GM21529 (cell line): ENCODE measurements around the gene PACSIN2.
"Not testable (repeated sequence)": the region's sequence is repeated elsewhere in the genome, so short reads cannot be mapped to it uniquely, and the experiment has no call there.

ENCODE experiments used
- ATAC-seq: cut with Tn5 transposase; IDR thresholded peaks from one replicate; pipeline ENCODE4 v1.9.1; 2021; ENCODE audit not compliant: unreplicated experiment

The PACSIN2 gene

GRCh38 chr22:42967005-42967404, 47.9 kb downstream of the PACSIN2 start:
- no peak for ATAC-seq

GRCh38 chr22:42966497-42966896, 48.5 kb downstream of the PACSIN2 start:
- ATAC-seq, result no peak

GRCh38 chr22:42964994-42965699, 49.8 kb downstream of the PACSIN2 start:
- no peak for ATAC-seq

GRCh38 chr22:42963231-42963595, 51.7 kb downstream of the PACSIN2 start:
- ATAC-seq, result no peak

GRCh38 chr22:42962295-42963230, 52.4 kb downstream of the PACSIN2 start:
- ATAC-seq, result no peak

- ATAC-seq, result no peak
Measured at GRCh38 chr22:42961810-42962209, 53.1 kb downstream of the PACSIN2 start.

GRCh38 chr22:42961400-42961690, 53.6 kb downstream of the PACSIN2 start:
- not testable (repeated sequence) for ATAC-seq

GRCh38 chr22:42960531-42961399, 54.2 kb downstream of the PACSIN2 start:
- ATAC-seq, result no peak

- no peak for ATAC-seq
Measured at GRCh38 chr22:42959576-42960509, 55.1 kb downstream of the PACSIN2 start.

GRCh38 chr22:42958937-42959336, 56.0 kb downstream of the PACSIN2 start:
- no peak for ATAC-seq

- ATAC-seq, result no peak
Measured at GRCh38 chr22:42957958-42958357, 57.0 kb downstream of the PACSIN2 start.

- no peak for ATAC-seq
Measured at GRCh38 chr22:42957544-42957943, 57.4 kb downstream of the PACSIN2 start.

- ATAC-seq, result no peak
Measured at GRCh38 chr22:42955848-42956247, 59.1 kb downstream of the PACSIN2 start.

GRCh38 chr22:42955087-42955635, 59.8 kb downstream of the PACSIN2 start:
- no peak for ATAC-seq

- not testable (repeated sequence) for ATAC-seq
Measured at GRCh38 chr22:42953751-42954150, 61.2 kb downstream of the PACSIN2 start.

GRCh38 chr22:42951093-42951710, 63.7 kb downstream of the PACSIN2 start:
- no peak for ATAC-seq

- ATAC-seq, result no peak
Measured at GRCh38 chr22:42950281-42950680, 64.7 kb downstream of the PACSIN2 start.

GRCh38 chr22:42949159-42949558, 65.8 kb downstream of the PACSIN2 start:
- no peak for ATAC-seq

GRCh38 chr22:42948294-42948693, 66.7 kb downstream of the PACSIN2 start:
- no peak for ATAC-seq
